ENCODE data around the gene UGCG. TPM values are rescaled to one million over a fixed set of nuclear protein-coding genes. Genes with fewer than 3 reads are reported as not detected.
A peak's percentile ranks its signal among the peaks of the same experiment; 100 is the strongest.

UGCG gene
- 10 to 100 TPM; 12.4 to 13.5 TPM for total RNA-seq

DNA sequence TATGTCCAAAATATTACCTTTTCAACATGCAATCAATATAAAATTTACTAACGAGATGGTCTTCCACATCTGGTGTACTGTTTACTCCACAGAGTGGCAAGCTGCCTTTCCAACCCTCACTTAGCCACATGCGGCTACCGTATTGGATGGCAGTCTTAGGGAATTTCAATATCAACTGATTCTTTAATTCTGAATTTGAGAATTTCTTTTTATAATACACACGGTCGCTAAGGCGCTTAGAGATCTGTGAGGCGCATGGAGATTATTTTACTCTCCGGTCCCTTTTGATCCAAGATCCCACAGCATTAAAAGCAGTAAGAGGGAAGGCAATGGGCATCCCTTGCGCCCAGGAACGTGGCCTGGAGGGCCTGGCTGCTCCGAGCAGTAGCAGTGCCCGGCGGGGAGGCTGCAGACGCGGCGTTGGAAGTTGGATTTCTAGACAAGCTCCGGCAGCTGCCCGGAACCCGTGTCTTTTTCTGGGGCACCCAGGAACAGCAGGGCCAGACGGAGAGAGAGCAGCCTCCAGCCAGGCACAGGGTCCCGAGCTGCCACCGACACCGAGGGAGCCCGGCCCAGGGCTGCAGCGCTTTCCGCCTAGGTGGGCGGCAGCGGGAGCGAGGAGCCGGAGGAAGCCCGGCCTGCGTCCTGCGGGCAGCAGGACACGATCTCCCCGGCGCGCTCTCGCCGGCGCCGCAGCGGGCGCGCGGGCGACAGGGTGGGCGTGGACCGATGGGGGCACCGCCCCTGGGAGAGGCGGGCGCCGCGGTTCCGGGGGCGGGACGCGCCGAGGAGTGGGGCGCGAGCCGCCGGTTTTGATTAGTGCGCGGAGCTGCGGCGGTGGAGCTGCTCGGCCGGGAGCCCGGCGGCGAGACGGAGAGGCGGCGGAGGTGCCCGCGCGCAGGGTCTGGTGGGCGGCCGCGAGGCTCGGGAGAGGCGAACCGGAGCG, at the start of gene UGCG:
Gene UGCG (plus strand): TSS at position 819 of the 946 bp plus-strand sequence. CDS start 402 bp downstream, outside the sequence.
- ChIA-PET POLR2A (interaction anchor here (0.6 to 2.9 kb wide), 10 partner anchors 11 to 437 kb away, joined by 3 to 22 read pairs (median 4); partner anchors contain the start of gene PTBP3), CTCF (interaction anchor here (0.6 to 1.0 kb wide), 5 partner anchors 19 to 179 kb away, joined by 3 to 4 read pairs (median 3); no protein-coding TSS in a partner anchor)
- Mint-ChIP-seq H3K27me3 (no peaks in the 10 kb centered on the region), H3K4me3 (peak within 1 kb of the TSS; percentile 88), H3K27ac (peak within 1 kb of the TSS; percentile 83), H3K9me3 (no peaks in the 10 kb centered on the region), H3K36me3 (no peaks in the 10 kb centered on the region), H3K4me1 (ENCODE audit: low read depth) (peaks cover 23% of the 10 kb centered on the region)
- DNase-seq: peak; percentile 91
- intact Hi-C loops (cut with micrococcal nuclease): loop anchor here (1.0 to 10.0 kb wide), 8 partner anchors 61 to 481 kb away; partner anchors contain the start of genes DNAJC25, ECPAS, PTBP3 and PTGR1

DNA sequence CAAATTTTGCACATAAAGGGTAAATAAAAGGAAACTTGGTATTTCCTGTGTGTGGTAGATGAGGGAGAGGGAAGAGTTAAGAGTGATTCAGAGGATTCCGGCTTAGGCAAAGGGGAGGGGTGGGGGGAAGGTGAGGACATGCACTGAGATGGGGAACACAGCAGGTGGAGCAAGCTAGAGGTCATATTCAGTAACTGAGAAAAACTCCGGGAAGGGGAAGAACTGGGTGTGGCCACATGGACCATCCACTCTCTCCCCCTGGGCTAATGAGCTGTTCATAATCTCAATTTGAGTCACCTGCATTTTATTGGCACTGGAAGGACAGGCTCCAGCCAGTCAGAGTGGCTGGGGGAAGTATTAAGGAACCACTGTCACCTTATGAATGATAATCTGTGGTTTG, 45.1 kb upstream of the UGCG start:
- ChIA-PET CTCF (no interaction called here), POLR2A (no interaction called here)
- Mint-ChIP-seq H3K4me1 (ENCODE audit: low read depth) (no peaks in the 10 kb centered on the region), H3K27me3 (no peaks in the 10 kb centered on the region), H3K9me3 (no peaks in the 10 kb centered on the region), H3K36me3 (no peaks in the 10 kb centered on the region), H3K4me3 (no peak overlapping the region), H3K27ac (no peak overlapping the region)
- intact Hi-C loops (cut with micrococcal nuclease): no loop called here
- DNase-seq: no peak

DNA sequence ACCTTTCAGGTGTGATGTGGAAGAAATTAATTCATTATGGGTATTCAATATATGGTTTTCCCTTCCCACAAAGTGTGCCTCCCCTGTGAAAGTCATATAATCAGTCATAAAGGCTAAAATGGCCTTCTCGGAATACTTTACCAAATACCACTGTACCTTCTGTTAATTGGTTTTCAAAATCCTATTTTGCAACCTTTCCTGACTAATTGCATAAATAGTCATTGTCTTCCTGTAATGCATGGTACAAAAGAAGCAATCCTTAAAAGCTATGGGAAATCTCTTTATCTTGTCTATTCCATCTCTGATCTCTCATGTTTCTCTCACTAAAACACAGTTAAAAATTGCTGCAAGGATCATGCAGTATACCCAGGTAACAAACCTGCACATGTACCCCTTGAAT, 44.3 kb upstream of the UGCG start:
- Mint-ChIP-seq H3K4me3 (no peak overlapping the region), H3K27me3 (no peaks in the 10 kb centered on the region), H3K27ac (no peak overlapping the region), H3K4me1 (ENCODE audit: low read depth) (no peaks in the 10 kb centered on the region), H3K9me3 (no peaks in the 10 kb centered on the region), H3K36me3 (no peaks in the 10 kb centered on the region)
- ChIA-PET POLR2A (no interaction called here), CTCF (no interaction called here)
- intact Hi-C loops (cut with micrococcal nuclease): no loop called here
- DNase-seq: no peak

DNA sequence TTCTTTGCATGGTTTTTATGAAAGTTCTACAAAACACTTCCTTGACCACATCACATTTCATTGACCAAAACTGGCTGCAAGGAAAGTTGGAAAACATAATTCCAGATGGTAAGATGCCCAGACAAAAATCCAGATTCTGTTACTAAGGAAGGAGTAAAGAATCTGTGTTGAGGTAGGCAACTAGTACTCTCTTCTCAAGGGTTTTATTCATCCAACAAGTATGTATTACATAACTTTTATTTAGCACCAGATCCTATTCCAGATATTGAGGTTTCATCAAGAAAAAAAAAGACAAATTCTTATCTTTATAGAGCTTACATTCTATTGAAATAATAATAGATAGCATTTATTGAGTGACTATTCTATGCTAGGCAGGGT, 43.2 kb upstream of the UGCG start:
- H3K27me3 Mint-ChIP-seq: no peaks in the 10 kb centered on the region
- ChIA-PET CTCF (no interaction called here), POLR2A (interaction anchor here (0.6 kb wide), 1 partner anchor 201 kb away, joined by 4 read pairs; no protein-coding TSS in a partner anchor)
- H3K4me1 Mint-ChIP-seq (ENCODE audit: low read depth): no peaks in the 10 kb centered on the region
- no peaks in the 10 kb centered on the region for H3K36me3 Mint-ChIP-seq
- no peak overlapping the region for H3K27ac Mint-ChIP-seq
- no peak for DNase-seq
- H3K4me3 Mint-ChIP-seq: no peak overlapping the region
- intact Hi-C loops (cut with micrococcal nuclease): no loop called here
- no peaks in the 10 kb centered on the region for H3K9me3 Mint-ChIP-seq

DNA sequence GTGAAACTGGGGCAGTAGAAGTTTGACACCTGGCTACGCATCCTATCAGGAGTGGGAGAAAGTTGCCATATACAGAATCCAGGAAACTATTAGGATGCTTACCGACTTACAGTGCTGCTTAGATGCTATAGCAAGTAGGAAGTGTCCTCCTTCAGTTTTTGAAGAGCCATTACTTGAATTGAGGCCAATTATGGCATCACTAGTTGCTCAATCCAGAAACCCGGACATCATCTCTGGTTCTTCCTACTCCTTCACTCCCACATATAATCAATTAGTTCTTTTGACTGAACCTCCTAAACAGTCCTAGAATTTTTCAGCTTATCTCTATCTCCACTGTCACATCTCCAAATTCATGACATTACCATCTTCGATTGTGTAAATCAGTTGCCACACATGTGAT, 41.8 kb upstream of the UGCG start:
- Mint-ChIP-seq H3K36me3 (no peaks in the 10 kb centered on the region), H3K4me1 (ENCODE audit: low read depth) (no peaks in the 10 kb centered on the region), H3K27me3 (no peaks in the 10 kb centered on the region), H3K9me3 (no peaks in the 10 kb centered on the region), H3K4me3 (no peak overlapping the region), H3K27ac (no peak overlapping the region)
- ChIA-PET POLR2A (no interaction called here), CTCF (interaction anchor here (0.5 kb wide), 1 partner anchor 220 kb away, joined by 4 read pairs; no protein-coding TSS in a partner anchor)
- intact Hi-C loops (cut with micrococcal nuclease): no loop called here
- DNase-seq: no peak

DNA sequence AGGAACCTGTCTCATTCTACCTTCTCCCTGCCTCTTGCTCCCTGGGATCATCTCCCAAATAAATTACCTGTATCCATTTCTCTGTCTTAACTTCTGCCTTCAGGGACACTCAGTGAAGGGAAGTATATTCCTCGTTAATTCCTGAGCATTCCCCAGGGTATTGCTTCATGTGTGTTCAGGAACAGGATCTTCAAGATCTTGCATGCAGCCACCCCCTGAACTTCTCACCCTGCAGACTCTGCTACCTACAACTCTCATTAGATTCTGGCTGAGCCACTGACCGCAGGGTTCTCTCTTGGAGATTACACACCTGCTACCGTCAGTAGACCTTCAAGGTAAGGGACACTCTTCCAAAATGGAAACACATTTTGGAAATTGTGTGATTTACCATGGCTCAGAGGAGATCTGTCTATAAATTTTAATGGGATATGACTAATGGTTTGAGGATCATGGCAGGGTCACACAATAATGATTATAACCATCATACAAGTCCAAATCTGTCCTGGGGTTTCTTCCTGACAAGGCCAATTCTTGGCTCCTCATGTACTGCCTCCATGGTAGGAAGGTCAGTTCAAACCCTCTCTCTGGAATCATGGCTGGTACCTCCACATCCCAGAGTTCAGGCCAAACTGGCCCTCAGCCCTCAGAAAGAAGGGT, 38.9 kb upstream of the UGCG start:
- Mint-ChIP-seq H3K27ac (no peak overlapping the region), H3K4me3 (no peak overlapping the region), H3K27me3 (no peaks in the 10 kb centered on the region), H3K4me1 (ENCODE audit: low read depth) (no peaks in the 10 kb centered on the region), H3K9me3 (no peaks in the 10 kb centered on the region), H3K36me3 (no peaks in the 10 kb centered on the region)
- CTCF ChIA-PET: no interaction called here
- no peak for DNase-seq
- POLR2A ChIA-PET: no interaction called here
- intact Hi-C loops (cut with micrococcal nuclease): no loop called here

DNA sequence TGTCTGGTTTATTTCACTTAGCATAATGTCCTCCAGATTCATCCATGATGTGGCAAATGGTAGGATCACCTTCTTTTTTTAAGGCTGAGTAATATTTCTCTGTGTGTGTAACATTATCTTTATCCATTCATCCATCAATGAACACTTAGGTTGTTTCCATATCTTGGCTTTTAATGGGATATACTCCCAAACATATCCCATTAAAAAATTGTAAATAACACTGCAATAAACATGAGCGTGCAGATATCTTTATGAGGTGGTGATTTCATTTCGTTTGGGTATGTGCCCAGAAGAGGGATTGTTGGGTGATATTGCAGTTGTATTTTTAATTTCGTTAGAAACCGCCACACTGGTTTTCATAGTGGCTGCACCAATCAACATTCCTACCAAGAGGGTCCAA, 36.2 kb upstream of the UGCG start:
- Mint-ChIP-seq H3K27me3 (no peaks in the 10 kb centered on the region), H3K9me3 (no peaks in the 10 kb centered on the region), H3K4me3 (no peak overlapping the region), H3K36me3 (no peaks in the 10 kb centered on the region), H3K4me1 (ENCODE audit: low read depth) (no peaks in the 10 kb centered on the region), H3K27ac (no peak overlapping the region)
- intact Hi-C loops (cut with micrococcal nuclease): no loop called here
- CTCF ChIA-PET: no interaction called here
- DNase-seq: no peak
- POLR2A ChIA-PET: interaction anchor here (0.7 kb wide), 1 partner anchor 58 kb away, joined by 6 read pairs; no protein-coding TSS in a partner anchor

DNA sequence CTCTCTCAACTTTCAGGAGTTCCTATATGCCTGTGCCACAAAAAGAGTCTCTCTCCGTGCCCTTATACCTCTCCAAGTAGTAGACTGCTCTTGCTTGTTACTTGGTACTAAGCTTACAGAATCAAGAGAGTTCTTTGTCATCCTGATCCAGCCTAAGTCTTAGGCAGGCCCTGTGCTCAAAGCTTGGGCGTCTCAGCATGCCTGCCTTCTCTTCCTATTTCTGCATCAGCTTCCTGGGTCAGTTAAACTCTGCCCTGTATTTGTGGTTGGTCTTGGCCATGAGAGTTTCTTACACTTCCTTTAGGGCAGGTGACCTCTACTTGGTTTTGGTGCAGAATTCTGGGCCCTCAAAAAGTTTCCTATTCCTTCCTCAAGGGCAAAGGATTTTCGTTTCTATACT, 33.0 kb upstream of the UGCG start:
- peaks cover 6% of the 10 kb centered on the region for H3K4me1 Mint-ChIP-seq (ENCODE audit: low read depth)
- H3K36me3 Mint-ChIP-seq: no peaks in the 10 kb centered on the region
- no peaks in the 10 kb centered on the region for H3K27me3 Mint-ChIP-seq
- no peak overlapping the region for H3K27ac Mint-ChIP-seq
- H3K9me3 Mint-ChIP-seq: peaks cover 3% of the 10 kb centered on the region
- intact Hi-C loops (cut with micrococcal nuclease): no loop called here
- ChIA-PET POLR2A (no interaction called here), CTCF (no interaction called here)
- no peak overlapping the region for H3K4me3 Mint-ChIP-seq
- DNase-seq: no peak

DNA sequence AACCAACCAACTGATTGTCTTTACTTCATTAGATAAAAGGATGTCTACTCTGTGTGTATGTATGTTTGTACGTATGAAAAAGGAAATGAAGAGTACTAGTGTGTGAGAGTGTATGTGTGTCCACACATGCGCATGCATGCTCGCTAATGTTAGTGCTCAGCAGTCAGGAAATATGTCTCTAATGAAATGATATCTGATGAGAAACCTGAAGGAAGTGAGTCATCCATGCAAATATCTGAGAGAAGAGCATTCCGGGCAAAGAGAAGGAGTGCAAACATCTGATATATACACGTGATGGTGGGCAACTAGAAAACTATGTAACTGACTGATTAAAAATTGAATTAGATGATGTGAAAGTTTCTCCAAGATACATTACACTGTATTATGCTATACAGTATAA, 29.6 kb upstream of the UGCG start:
- H3K27ac Mint-ChIP-seq: no peak overlapping the region
- H3K27me3 Mint-ChIP-seq: no peaks in the 10 kb centered on the region
- DNase-seq: peak; percentile 10
- H3K4me1 Mint-ChIP-seq (ENCODE audit: low read depth): peaks cover 16% of the 10 kb centered on the region
- intact Hi-C loops (cut with micrococcal nuclease): no loop called here
- H3K4me3 Mint-ChIP-seq: no peak overlapping the region
- H3K36me3 Mint-ChIP-seq: no peaks in the 10 kb centered on the region
- peaks cover 3% of the 10 kb centered on the region for H3K9me3 Mint-ChIP-seq
- ChIA-PET POLR2A (no interaction called here), CTCF (no interaction called here)

DNA sequence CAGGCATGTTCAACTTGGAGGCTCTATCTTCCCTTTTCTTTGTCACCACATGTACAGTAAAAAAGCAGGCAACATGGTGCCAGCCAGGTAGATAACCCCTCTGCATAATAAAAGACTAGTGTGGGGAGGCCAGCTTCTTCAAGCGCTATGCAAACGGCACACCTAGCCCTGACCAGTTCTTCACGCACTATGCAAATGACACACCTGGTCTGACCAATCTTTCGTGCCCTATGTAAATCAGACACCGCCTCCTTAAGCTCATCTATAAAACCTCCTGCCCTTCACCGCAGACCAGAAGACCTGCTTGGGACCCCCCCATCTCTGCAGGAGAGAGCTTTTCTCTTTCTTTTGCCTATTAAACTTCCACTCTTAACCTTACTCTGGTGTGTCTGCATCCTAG, 28.1 kb upstream of the UGCG start:
- peaks cover 2% of the 10 kb centered on the region for H3K27me3 Mint-ChIP-seq
- H3K4me1 Mint-ChIP-seq (ENCODE audit: low read depth): peaks cover 16% of the 10 kb centered on the region
- H3K4me3 Mint-ChIP-seq: no peak overlapping the region
- intact Hi-C loops (cut with micrococcal nuclease): no loop called here
- CTCF ChIA-PET: no interaction called here
- POLR2A ChIA-PET: interaction anchor here (0.9 kb wide), 1 partner anchor 34 kb away, joined by 3 read pairs; no protein-coding TSS in a partner anchor
- H3K36me3 Mint-ChIP-seq: no peaks in the 10 kb centered on the region
- H3K9me3 Mint-ChIP-seq: peaks cover 3% of the 10 kb centered on the region
- no peak for DNase-seq
- H3K27ac Mint-ChIP-seq: no peak overlapping the region

DNA sequence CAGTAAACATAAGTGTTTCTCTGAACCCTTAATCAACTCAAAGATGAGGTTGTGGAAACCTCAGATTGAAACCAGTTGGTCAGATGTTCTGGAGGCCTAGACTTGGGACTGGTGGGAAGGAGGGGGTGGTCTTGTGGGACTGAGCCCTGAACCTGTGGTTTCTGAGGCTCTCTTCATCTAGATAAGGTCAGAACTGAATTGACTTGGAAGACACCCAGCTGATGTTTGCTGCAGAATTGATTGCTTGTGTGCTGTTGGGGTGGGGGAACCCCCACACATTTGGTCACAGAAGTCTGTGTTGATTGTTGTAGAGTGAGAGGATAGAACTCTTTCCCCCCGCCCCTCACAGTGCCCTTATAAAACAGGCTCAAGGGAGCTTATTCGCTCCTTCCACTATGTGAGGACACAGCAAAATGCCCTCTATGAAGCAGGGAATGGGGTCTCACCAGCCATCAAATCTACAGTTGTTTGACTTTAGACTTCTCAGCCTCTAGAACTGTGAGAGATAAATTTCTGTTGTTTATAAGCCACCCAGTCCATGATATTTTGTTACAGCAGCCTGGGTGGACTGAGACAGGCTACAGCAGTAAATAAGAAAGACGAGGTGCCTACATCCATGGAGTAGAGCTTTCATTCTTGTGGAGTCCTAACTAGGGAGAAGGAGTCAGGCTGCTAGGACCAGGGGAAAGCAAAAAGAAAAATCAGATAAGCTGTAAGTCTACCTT, 25.7 kb upstream of the UGCG start:
- Mint-ChIP-seq H3K27ac (no peak overlapping the region), H3K4me1 (ENCODE audit: low read depth) (peaks cover 16% of the 10 kb centered on the region), H3K9me3 (peaks cover 3% of the 10 kb centered on the region), H3K27me3 (peaks cover 2% of the 10 kb centered on the region), H3K36me3 (no peaks in the 10 kb centered on the region), H3K4me3 (no peak overlapping the region)
- intact Hi-C loops (cut with micrococcal nuclease): no loop called here
- DNase-seq: peak; percentile 57
- ChIA-PET CTCF (interaction anchor here (0.7 kb wide), 1 partner anchor 203 kb away, joined by 3 read pairs; no protein-coding TSS in a partner anchor), POLR2A (interaction anchor here (0.7 kb wide), 1 partner anchor 44 kb away, joined by 3 read pairs; no protein-coding TSS in a partner anchor)

DNA sequence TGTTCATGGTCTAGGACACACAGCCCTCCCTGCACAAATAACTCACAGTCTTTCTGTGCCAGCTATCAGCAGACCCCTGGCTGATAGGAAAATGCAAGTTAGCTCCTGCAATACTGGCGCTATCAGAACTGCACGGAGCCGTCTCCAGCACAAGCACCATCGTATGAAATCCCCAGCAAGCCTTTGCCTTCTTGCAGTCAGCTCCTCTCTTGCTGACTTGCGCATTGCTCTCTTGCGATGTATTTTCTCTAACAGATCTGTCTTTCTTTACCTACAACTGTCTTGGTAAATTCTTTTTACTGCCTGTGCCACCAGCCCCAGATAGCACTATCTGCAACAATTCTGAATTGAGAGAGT, 25.1 kb upstream of the UGCG start:
- Mint-ChIP-seq H3K9me3 (peaks cover 3% of the 10 kb centered on the region), H3K4me1 (ENCODE audit: low read depth) (peaks cover 16% of the 10 kb centered on the region), H3K27me3 (peaks cover 2% of the 10 kb centered on the region), H3K27ac (no peak overlapping the region), H3K4me3 (no peak overlapping the region), H3K36me3 (no peaks in the 10 kb centered on the region)
- CTCF ChIA-PET: no interaction called here
- no peak for DNase-seq
- POLR2A ChIA-PET: no interaction called here
- intact Hi-C loops (cut with micrococcal nuclease): no loop called here
